Left colon (tissue), 2 donors: Measurements from ENCODE around the gene PMF1. TPM values are rescaled to one million over a fixed set of nuclear protein-coding genes. Genes with fewer than 3 reads are reported as not detected.
"Not testable (repeated sequence)": the region's sequence is repeated elsewhere in the genome, so short reads cannot be mapped to it uniquely, and the experiment has no call there.

Experiments used
- ATAC-seq: fragments of 200-7000 bp; cut with Tn5 transposase; one replicate; pipeline ENCODE4 v1.9.1; 2020; ENCODE audit warnings: mild to moderate bottlenecking, moderate library complexity
- DNase-seq, 2 donors: peaks; one replicate each; pipeline ENCODE4 v3.0.0-alpha.2; 2020
- intact Hi-C, 2 donors: fragments of 100-400 bp; cut with DNase I in 1 of 2; cut with micrococcal nuclease in 1 of 2; formaldehyde crosslinking; loops; one replicate each; pipeline versions ENCODE4 v1.11.2 to v1.14.0; 2022; cut with DNase I, micrococcal nuclease
- long read RNA-seq: library from polyadenylated mRNA; unstranded; transcript quantifications from one replicate; pipeline ENCODE4 v2.0.0, GENCODE V29; 2021
- total RNA-seq, 2 donors: library from RNA; stranded (reverse); fragmentation: NEBNext Ultra II Directional; extraction: Animal tissue kit (Norgen Biotek cat#: 25700); gene quantifications; one replicate each; pipeline ENCODE4 v1.2.1, GENCODE V29; 2021
- donor health status: DM: no; HTN: no; CAD: no.
- donor health status: DM: yes; HTN: yes; CAD: no.

The PMF1 gene, protein sequence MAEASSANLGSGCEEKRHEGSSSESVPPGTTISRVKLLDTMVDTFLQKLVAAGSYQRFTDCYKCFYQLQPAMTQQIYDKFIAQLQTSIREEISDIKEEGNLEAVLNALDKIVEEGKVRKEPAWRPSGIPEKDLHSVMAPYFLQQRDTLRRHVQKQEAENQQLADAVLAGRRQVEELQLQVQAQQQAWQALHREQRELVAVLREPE
- total RNA-seq: 10 to 100 TPM; 39.3 to 40.3 TPM
- long read RNA-seq, transcript PMF1-202 (5 exons, 1,068 nt): major isoform, 11 of 16 reads
- long read RNA-seq, partial matches to known transcripts: 3 of 16 reads
- long read RNA-seq, other reads (novel, unspliced or antisense): 2 of 16 reads

DNA sequence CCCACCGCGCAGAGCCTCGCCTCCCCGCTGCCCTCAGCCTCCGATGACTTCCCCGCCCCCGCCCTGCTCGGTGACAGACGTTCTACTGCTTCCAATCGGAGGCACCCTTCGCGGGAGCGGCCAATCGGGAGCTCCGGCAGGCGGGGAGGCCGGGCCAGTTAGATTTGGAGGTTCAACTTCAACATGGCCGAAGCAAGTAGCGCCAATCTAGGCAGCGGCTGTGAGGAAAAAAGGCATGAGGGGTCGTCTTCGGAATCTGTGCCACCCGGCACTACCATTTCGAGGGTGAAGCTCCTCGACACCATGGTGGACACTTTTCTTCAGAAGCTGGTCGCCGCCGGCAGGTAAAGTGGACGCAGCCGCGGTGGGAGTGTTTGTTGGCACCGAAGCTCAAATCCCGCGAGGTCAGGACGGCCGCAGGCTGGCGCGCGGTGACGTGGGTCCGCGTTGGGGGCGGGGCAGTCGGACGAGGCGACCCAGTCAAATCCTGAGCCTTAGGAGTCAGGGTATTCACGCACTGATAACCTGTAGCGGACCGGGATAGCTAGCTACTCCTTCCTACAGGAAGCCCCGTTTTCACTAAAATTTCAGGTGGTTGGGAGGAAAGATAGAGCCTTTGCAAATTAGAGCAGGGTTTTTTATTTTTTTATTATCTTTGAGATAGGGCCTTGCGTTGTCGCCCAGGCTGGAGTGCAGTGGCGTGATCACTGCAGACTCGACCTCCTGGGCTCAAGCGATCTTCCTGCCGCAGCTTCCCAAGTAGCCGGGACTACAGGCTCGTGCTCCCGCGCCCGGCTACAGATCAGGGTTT is at the start of gene PMF1:
PMF1 (plus strand) TSS at position 175 of the 811 bp plus-strand sequence; CDS start at position 184, 9 bp downstream.
- intact Hi-C loops: no loop called here
- ATAC-seq: peak; percentile 96
- DNase-seq: peak; percentile 98

DNA sequence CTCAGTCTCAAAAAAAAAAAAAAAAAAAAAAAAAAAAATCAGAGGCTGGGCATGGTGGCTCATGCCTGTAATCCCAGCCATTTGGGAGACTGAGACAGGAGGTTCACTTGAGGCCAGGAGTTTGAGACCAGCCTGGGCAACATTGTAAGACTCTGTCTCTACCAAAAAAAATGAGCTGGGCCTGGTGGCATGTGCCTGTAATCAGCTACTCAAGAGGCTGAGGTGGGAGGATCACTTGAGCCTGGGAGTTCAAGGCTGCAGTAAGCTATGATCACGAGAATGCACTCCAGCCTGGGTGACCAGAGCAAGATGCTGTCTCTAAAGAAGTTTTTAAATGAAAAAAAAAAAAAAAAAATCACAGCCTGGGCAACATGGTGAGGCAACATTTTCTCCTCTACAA is 49.1 kb upstream of the PMF1 start:
- intact Hi-C loops: no loop called here
- no peak for ATAC-seq
- DNase-seq: no peak

- DNase-seq: no peak
- intact Hi-C loops: no loop called here
Observed at GRCh38 chr1:156164125-156164831, 48.5 kb upstream of the PMF1 start.

DNA sequence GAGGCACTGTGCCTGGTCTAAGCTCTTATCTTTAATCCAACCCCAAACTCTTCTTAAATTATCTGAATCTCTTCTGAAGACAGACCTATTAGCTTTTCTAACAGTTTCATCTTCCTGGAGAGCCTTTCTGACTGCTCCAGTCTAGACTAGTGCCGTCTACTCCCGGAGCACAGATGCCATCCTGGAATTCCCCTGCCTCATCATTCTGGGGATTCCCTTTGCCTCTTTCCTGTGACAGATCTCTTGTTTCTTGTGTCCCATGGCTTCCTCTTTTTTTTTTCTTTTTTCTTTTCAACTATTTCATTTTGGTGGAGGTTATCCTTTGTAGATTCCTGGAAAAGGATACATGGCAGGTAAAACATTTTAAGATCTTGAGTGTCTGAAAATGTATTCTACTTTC is 47.7 kb upstream of the PMF1 start:
- ATAC-seq (no peak), DNase-seq (no peak)
- intact Hi-C loops: no loop called here

More at GRCh38 chr1:156164125-156164831, 48.5 kb upstream of the PMF1 start:
- ATAC-seq: no peak

DNA sequence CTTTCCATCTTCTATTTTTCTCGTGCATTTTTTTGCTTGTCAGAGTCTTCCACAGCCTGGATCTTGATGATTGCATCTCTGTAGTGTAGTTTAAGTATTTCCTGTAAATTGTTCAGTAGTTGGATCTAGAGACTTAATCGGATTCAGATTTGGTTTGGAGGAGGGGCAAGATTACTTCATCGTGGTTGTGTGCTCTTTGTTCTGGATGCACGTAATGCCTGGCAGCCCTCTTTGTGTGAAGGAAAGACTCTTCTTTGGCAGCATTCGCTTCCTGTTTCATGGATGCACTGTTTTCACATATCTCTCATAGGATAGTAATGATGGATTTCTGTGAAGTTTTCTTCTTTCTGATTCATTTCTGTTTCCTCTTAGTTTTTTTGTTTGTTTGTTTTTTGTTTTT is 45.3 kb upstream of the PMF1 start:
- intact Hi-C loops: no loop called here
- DNase-seq: no peak
- no peak for ATAC-seq

DNA sequence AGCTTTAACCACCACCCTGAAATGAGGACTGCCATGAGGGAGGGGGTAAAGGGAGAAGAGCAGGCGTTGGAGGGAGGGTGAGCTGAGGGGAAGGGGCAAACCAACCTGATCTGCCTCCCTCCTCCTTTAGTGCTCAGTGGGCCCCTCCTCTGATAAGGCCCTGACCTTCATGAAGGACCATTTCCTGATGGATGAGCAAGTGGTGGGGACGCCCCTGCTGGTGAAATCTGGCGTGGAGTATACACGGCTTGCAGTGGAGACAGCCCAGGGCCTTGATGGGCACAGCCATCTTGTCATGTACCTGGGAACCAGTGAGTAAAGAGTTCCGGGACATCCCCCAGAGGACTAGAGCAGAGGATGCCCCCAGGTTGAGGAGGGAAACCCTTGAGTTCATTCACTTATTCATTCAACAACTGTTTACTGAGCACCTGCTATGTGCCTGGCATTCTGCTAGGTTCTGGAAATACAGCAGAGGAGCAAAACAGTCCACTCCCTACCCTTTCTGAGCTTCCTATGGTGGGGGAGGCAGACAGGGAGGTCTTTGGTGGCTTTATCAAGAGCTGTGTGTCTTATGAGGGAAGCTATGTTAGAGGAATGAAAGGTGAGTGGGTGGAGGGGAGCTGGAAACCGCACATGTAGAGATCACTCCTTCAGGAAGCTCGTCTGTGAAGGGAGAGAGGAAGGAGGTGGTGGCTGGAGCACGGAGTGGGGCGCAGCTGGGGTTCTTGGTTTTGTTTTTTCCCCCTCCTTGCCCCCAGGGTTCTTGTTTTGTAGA is 39.9 kb upstream of the PMF1 start:
- intact Hi-C loops: no loop called here
- DNase-seq: no peak
- ATAC-seq: no peak

- intact Hi-C loops: no loop called here
- ATAC-seq: no peak
- no peak for DNase-seq
Observed at GRCh38 chr1:156176610-156177210, 36.1 kb upstream of the PMF1 start.

DNA sequence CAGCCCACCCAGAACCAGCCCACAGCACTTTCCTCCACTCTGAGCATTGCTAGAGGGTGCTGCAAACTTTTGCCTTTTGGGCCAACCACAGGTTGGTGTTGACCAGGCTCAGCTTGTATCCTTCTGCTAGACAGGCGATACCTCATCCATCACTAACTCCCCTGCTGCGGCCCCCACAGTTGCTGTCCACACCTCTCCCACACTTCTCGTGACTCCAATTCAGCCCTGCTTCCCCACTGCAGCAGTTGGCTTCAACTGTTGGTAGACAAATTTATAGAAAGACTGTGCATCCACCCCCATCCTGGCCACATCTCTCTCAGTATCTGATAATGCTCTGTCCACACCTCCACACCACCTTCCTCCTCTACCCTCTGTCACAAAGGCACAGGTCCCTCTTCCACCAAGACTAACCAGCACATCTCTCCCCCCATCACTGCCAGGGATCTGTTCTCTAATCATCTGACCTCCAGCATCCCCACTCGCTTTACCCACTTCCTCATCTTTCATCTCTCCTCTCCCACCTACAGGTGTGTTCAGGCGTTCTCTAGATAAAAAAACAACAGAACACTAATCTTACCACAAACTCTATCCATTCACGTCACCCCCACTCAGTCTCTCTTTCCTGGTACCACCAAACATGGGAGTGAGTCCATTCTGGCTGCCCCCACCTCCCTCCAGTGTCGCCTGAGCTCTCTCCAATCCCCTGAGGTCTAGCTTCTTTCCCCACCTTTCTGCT is 34.7 kb upstream of the PMF1 start:
- ATAC-seq (peak; percentile 10), DNase-seq (no peak)
- intact Hi-C loops: no loop called here

- ATAC-seq: no peak
- intact Hi-C loops: no loop called here
- no peak for DNase-seq
Observed at GRCh38 chr1:156180471-156180870, 32.3 kb upstream of the PMF1 start.

DNA sequence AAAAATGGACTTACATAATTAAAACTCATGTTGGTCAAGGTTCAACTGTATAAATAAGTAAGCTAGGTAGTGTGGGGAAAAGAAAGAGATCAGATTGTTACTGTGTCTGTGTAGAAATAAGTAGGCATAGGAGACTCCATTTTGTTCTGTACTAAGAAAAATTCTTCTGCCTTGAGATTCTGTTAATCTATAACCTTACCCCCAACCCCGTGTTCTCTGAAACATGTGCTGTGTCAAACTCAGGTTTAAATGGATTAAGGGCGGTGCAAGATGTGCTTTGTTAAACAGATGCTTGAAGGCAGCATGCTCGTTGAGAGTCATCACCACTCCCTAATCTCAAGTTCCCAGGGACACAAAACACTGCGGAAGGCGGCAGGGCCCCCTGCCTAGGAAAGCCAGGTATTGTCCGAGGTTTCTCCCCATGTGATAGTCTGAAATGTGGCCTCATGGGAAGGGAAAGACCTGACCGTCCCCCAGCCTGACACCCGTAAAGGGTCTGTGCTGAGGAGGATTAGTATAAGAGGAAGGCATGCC is 31.3 kb upstream of the PMF1 start:
- intact Hi-C loops, DNase-seq, ATAC-seq: not testable (repeated sequence)

DNA sequence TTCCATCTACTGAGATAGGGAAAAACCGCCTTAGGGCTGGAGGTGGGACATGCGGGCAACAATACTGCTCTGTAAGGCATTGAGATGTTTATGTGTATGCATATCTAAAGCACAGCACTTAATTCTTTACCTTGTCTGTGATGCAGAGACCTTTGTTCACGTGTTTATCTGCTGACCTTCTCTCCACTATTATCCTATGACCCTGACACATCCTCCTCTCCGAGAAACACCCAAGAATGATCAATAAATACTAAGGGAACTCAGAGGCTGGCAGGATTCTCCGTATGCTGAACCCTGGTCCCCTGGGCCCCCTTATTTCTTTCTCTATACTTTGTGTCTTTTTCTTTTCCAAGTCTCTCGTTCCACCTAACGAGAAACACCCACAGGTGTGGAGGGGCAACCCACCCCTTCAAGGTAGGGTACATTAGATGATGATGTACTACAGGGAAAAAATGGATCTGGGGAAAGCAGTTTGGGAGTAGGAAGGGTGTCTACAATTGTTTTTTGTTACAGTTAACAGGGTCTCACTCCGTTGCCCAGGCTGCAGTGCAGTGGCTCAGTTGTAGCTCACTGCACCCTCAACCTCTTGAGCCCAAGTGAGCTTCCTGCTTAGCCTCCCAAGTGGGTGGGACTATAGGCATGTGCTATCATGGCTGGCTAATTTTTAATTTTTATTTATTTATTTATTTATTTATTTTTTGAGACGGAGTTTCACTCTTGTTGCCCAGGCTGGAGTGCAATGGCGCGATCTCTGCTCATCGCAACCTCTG is 30.6 kb upstream of the PMF1 start:
- intact Hi-C loops, ATAC-seq, DNase-seq: not testable (repeated sequence)

DNA sequence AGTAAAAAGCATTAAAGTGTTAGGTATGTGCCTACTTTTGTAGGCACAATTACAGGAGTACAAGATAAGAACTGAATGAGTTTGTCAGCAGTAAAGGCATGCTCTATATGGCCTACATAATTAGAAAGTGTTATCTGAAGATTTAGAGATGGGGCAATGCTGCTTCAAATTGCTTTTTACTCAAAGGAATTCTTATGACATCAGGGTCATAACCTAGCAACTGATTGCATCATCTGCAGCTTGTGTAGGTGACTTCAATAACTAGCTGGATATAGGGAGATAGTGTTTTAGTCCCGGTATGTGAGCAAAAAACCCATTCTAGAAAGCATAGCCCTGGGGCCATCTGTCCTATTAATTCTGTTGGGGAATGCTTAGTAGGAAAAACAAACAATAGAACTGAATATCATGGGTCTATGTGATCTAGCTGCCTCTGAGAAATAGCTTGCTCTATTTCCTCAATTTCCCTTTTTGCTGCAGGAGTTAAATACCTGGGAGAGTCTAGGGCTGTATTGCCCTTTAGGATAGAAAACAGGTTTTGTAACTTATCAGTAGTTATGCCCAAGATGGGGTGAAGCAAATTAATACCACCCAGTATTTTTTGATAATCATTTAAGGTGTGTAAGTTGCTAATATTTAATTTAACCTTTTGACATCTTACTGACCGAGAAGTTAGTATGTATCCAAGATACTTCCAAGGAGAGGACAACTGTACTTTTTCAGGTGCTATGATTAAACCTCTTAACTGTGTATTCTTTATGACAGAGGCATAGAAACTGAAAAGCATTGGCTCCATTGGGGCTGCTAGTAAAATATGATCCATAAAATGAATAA is 26.2 kb upstream of the PMF1 start:
- peak; percentile 46 for ATAC-seq
- DNase-seq, intact Hi-C loops: not testable (repeated sequence)

DNA sequence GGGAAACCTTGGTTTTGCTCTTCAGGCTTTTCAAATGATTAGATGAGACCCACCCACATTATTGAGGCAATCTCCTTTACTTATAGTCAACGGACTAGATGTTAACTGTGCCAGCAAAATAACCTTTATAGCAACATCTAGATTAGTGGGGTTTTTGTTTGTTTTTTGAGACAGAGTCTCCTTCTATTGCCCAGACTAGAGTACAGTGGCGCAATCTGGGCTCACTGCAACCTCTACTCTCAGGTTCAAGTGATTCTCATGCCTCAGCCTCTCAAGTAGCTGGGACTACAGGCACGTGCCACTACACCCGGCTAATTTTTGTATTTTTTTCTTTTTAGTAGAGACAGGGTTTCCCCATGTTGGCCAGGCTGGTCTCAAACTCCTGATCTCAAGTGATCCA is 22.5 kb upstream of the PMF1 start:
- DNase-seq, ATAC-seq, intact Hi-C loops: not testable (repeated sequence)

GRCh38 chr1:156191292-156191964 is 21.4 kb upstream of the PMF1 start:
- no peak for ATAC-seq
- intact Hi-C loops: no loop called here
- no peak for DNase-seq

GRCh38 chr1:156193208-156193487 is 19.7 kb upstream of the PMF1 start:
- intact Hi-C loops: no loop called here
- no peak for DNase-seq
- no peak for ATAC-seq
